HG02759 (cell line): Measurements from ENCODE around the gene PLEKHG5.
"Not testable (repeated sequence)": the region's sequence is repeated elsewhere in the genome, so short reads cannot be mapped to it uniquely, and the experiment has no call there.

Experiments used
- ATAC-seq: cut with Tn5 transposase; IDR thresholded peaks from one replicate; pipeline ENCODE4 v1.9.1; 2021; ENCODE audit warnings: mild to moderate bottlenecking, moderate library complexity; ENCODE audit not compliant: unreplicated experiment

The PLEKHG5 gene

DNA sequence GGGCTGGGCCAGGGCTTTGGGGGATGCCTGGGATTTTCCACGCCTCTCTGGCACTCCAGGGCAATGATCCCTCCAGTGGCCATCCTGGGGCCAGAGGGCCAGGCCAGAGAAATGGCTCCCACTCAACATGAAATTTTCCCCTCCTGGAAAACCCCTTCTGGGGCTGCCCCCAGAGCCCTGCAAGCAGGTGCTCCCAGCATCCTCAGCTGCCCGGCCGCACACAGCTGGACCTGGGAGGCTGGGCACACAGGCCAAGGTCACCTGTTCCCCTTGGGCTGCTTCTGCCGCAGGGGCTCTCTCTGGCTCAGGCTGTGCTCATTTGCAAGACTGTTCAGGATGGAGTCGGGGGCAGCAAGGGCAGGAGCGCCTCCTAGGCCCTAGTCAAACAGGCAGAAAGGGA lies 63.0 kb downstream of the PLEKHG5 start:
- ATAC-seq = not testable (repeated sequence)

GRCh38 chr1:6427441-6428390 lies 63.8 kb downstream of the PLEKHG5 start:
- no peak for ATAC-seq

- ATAC-seq = no peak
Measured at GRCh38 chr1:6426972-6427350, 64.5 kb downstream of the PLEKHG5 start.

DNA sequence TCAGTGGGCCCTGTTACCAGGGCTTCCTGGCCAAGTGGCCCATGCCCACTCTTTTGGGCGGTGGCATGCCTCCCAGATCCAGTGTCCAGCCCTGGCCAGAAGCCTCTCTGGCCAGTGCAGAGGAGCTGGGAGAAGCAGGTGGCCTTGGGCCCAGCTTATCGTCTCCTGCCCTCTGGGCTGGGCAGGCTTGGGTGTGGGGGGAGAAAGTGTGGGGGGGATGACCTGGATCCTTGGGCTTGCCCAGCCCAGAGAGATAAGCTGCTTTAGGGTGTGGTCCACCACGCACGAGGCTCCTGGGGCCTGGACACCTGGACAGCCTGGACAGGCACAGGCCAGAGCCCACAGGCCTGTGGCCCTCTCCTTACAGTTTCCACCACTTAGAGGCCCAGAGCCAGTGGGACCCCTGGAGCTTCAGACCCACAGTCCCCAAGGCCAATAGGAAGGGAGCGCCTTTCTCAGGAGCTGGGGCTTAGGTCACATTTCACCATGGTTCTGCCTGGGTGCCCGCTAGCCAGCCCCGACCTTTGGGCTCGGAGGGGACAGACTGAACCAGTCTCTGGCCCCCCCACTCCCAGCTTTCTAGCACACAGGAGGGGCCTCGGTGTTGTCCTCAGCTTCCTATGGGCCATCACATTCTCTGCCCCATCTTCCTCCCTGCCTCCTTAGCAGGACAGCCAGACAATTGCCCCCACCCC lies 65.0 kb downstream of the PLEKHG5 start:
- ATAC-seq = no peak

GRCh38 chr1:6425658-6426057 lies 65.8 kb downstream of the PLEKHG5 start:
- no peak for ATAC-seq

DNA sequence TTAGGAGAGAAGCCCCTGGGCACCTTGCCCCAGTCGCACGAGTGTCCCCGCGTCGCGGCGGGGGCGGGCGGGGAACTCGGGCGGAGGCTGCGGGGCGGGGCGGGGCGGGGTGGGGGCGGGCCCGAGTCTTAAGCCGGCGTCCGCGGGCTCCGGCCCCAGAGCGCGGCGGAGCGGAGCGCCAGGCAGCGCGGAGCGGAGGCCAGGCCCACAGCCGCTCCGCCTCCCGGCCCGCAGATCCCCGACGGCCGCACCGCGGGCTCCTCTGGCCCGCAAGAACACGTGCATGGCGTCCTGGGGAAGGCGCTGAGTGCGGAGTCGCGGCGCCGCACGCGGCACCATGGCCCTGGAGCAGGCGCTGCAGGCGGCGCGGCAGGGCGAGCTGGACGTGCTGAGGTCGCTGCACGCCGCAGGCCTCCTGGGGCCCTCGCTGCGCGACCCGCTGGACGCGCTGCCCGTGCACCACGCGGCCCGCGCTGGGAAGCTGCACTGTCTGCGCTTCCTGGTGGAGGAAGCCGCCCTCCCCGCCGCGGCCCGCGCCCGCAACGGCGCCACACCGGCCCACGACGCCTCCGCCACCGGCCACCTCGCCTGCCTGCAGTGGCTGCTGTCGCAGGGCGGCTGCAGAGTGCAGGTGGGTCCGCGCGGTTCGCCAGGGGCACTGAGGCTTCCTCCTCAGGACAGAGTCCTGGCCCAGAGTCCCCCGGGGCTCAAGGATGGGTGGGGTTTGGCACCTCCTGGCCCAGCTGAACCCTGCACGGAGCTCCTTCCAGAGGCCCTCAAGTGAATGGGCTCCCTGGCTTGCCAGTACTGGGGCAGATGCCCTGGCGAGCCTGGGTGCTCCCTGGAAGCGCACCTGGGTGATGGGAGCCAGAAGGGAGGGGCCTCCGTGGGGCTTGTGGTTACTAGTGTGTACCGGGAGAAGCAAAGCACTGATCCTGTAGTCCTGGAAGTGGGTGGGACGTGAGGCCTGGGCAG lies 66.6 kb downstream of the PLEKHG5 start, which contains the start of gene ESPN:
Gene ESPN (plus strand): TSS at position 158 of the 975 bp plus-strand sequence. CDS start 180 bp downstream, at position 338.
- ATAC-seq = no peak

- ATAC-seq = no peak
Measured at GRCh38 chr1:6424000-6424565, 67.4 kb downstream of the PLEKHG5 start.

DNA sequence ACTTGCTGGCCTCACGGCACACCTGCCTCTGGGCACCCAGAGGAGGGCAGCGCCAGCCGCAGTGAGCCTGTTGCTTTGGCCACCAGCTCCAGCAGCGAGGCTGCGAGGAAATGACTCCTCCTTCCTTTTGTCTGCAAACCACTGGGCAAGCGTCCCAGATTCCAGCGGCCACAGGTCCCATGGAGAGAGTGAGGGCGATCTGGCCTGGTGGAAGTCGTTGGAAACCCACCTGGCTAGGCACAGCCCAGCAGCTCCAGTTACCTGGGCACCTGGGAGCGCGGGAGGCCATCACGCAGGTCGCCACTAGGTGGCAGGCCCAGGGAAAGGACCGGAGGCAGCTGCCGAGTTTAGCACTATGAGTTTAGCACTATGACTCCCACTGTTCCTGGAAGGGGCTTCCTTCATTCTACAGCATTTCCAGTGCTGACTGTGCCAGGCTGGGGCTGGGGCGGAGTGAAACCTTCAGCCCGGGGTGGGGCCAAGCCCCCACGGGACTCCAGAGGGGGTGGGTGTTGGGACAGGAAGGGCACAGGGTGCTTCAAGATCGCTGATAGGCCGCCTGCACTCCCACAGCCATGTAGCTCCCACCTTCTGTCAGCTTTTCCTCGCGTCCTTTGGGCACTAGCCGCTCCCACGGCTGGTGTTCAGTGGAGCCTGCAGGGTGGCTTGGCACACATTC lies 68.0 kb downstream of the PLEKHG5 start:
- no peak for ATAC-seq

GRCh38 chr1:6421266-6421665 lies 70.2 kb downstream of the PLEKHG5 start:
- no peak for ATAC-seq

DNA sequence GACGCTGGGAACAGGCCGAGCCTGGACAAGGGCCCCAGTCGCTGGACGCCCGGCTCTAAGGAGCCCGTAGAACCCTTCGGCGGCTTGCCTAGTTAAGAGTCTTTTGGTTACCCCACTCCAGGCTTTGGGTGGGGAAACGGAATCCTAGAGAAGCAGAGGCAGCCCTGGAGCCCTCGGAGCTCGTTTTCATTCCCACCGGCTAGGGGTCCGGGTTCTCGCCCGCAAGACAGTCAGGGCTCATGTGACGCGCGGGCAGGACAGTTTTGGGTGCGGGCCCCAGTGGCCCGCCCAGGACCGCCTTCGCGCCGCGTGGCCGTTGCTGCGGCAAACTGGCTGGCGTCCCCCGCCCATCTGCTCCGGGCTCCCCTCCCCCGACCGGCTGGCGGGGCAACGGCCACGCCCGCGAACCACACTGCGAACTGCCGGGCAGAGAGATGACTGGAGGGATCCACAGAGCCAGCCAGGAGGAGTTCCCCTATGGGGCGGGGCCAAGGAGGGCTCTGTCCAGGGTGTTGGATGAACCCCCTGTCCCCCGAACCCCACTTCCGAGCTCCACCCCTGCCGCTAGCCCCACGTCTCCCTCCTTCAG lies 70.9 kb downstream of the PLEKHG5 start:
- no peak for ATAC-seq

GRCh38 chr1:6419804-6420453 lies 71.5 kb downstream of the PLEKHG5 start, which contains the start of gene HES2:
Gene HES2, minus strand, starts transcription at chr1:6419919. Its CDS starts 99 bp downstream, at chr1:6419820.
- ATAC-seq = no peak

DNA sequence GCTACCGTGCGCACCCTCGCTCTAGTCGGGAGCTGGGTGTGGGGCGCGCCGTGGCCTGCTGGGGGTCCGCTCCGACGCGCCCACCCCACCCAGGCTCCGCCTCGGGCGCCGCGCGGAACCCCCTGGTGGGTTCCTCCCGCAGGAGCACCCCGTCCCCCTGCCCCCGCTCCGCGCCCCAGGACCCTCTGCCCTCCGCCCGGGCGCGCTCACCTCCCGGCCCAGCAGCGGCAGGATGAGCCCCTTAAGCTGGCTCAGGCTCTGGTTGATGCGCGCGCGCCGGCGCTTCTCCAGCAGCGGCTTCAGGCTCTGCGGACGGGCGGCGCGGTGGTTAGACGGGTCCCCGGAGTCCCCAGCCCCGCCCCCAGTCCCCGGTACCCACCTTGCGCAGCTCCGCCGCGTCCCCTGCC lies 72.1 kb downstream of the PLEKHG5 start:
- ATAC-seq = no peak

- ATAC-seq = no peak
Measured at GRCh38 chr1:6418668-6419396, 72.6 kb downstream of the PLEKHG5 start.

- no peak for ATAC-seq
Measured at GRCh38 chr1:6417961-6418667, 73.4 kb downstream of the PLEKHG5 start.
